Right atrium auricular region (tissue), 2 donors: ENCODE data around the gene TMEM100. TPM values are rescaled to one million over a fixed set of nuclear protein-coding genes. Genes with fewer than 3 reads are reported as not detected.

ENCODE experiments used
- total RNA-seq, 2 donors: library from RNA; depleted of rRNA; stranded (reverse); fragments of >200 nt; gene quantifications; one replicate each; pipeline ENCODE4 v1.1.0, GENCODE V29; 2016

Gene TMEM100
- total RNA-seq, 2 donors from 2014 or later = 18.0 to 26.1 TPM

Other genes starting within 250 kb of the TMEM100 start
- gene SMIM36, start 211.4 kb downstream of the TMEM100 start, total RNA-seq = not detected
- gene PCTP, start 28.2 kb upstream of the TMEM100 start, total RNA-seq = 10 to 100 TPM; 15.1 to 27.0 TPM